ENCODE data around the gene TUSC2.

The TUSC2 gene

GRCh38 chr3:50354850-50355249, 26.8 kb upstream of the TUSC2 start:
- DNase-seq (ENCODE audit: low read depth, low spot score): no peak

- no peak for DNase-seq (ENCODE audit: low read depth, low spot score)
Measured at GRCh38 chr3:50354186-50354764, 26.3 kb upstream of the TUSC2 start.

GRCh38 chr3:50353245-50354004, 25.4 kb upstream of the TUSC2 start:
- no peak for DNase-seq (ENCODE audit: low read depth, low spot score)

GRCh38 chr3:50352781-50353180, 24.8 kb upstream of the TUSC2 start:
- DNase-seq (ENCODE audit: low read depth, low spot score): peak; percentile 25

- DNase-seq (ENCODE audit: low read depth, low spot score): no peak
Measured at GRCh38 chr3:50351323-50351697, 23.3 kb upstream of the TUSC2 start.

- DNase-seq (ENCODE audit: low read depth, low spot score): peak; percentile 97
Measured at GRCh38 chr3:50350527-50351322, 22.7 kb upstream of the TUSC2 start, which contains the start of the genes CYB561D2 and NPRL2. Gene CYB561D2, plus strand, starts transcription at chr3:50350862. Its CDS starts 572 bp downstream, at chr3:50351434. Gene NPRL2, minus strand, starts transcription at chr3:50350775. Its CDS starts 123 bp downstream, at chr3:50350652.

GRCh38 chr3:50350213-50350526, 22.1 kb upstream of the TUSC2 start:
- no peak for DNase-seq (ENCODE audit: low read depth, low spot score)

GRCh38 chr3:50347187-50347813, 19.3 kb upstream of the TUSC2 start:
- peak; percentile 87 for DNase-seq (ENCODE audit: low read depth, low spot score)

GRCh38 chr3:50345586-50346234, 17.7 kb upstream of the TUSC2 start, which contains the start of gene ZMYND10:
Gene ZMYND10, minus strand, starts transcription at chr3:50345732. Its CDS starts 153 bp downstream, at chr3:50345579.
- peak; percentile 65 for DNase-seq (ENCODE audit: low read depth, low spot score)

GRCh38 chr3:50345008-50345407, 17.0 kb upstream of the TUSC2 start:
- no peak for DNase-seq (ENCODE audit: low read depth, low spot score)

GRCh38 chr3:50342813-50343633, 15.0 kb upstream of the TUSC2 start:
- no peak for DNase-seq (ENCODE audit: low read depth, low spot score)

GRCh38 chr3:50341996-50342650, 14.1 kb upstream of the TUSC2 start:
- DNase-seq (ENCODE audit: low read depth, low spot score): no peak

GRCh38 chr3:50341537-50341936, 13.5 kb upstream of the TUSC2 start:
- no peak for DNase-seq (ENCODE audit: low read depth, low spot score)

GRCh38 chr3:50340448-50341329, 12.7 kb upstream of the TUSC2 start, which contains the start of gene RASSF1:
Gene RASSF1, minus strand, starts transcription at chr3:50340836. Its CDS starts 31 bp downstream, at chr3:50340805.
- no peak for DNase-seq (ENCODE audit: low read depth, low spot score)

- no peak for DNase-seq (ENCODE audit: low read depth, low spot score)
Measured at GRCh38 chr3:50340147-50340447, 12.1 kb upstream of the TUSC2 start.

GRCh38 chr3:50339485-50340146, 11.6 kb upstream of the TUSC2 start:
- DNase-seq (ENCODE audit: low read depth, low spot score): no peak

- no peak for DNase-seq (ENCODE audit: low read depth, low spot score)
Measured at GRCh38 chr3:50338965-50339364, 10.9 kb upstream of the TUSC2 start.

- DNase-seq (ENCODE audit: low read depth, low spot score): peak; percentile 100
Measured at GRCh38 chr3:50337175-50337861, 9.3 kb upstream of the TUSC2 start.
